ENCODE results near the gene CDKN3. TPM values are rescaled to one million over a fixed set of nuclear protein-coding genes. Genes with fewer than 3 reads are reported as not detected.
"Not testable (repeated sequence)": the region's sequence is repeated elsewhere in the genome, so short reads cannot be mapped to it uniquely, and the experiment has no call there.

Gene CDKN3
- total RNA-seq, 1 experiment from 2014 or later: 56.7 TPM

DNA sequence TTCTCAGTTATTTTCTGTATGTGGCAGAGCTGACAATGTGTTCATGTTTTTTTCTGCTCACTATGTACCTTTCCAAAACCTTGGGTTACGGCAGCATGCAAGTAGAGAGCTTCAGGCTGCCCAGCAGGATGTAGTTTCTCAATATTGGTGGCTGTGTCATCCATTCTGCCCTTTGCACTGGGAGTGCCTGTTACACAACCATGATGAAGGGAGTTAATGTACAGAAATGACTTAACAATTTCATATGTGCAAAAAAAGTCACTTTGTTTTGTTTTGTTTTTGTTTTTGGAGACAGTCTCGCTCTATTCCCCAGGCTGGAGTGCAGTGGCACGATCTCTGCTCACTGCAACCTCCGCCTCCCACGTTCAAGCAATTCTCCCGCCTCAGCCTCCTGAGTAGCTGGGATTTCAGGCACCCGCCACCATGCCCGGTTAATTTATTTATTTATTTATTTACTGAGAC, 50.5 kb downstream of the CDKN3 start:
- Histone ChIP-seq H3K4me3 (ENCODE audit: insufficient read depth, low read depth, low read length) (no peak overlapping the region), H3K27me3 (ENCODE audit: control insufficient read depth, insufficient read depth, low read length) (peaks cover 1% of the 10 kb centered on the region; the same call in 1 of the 2 replicates), H3K36me3 (replicated peaks; ENCODE audit: control insufficient read depth, insufficient read depth, low read length) (no peaks in the 10 kb centered on the region)
- no peak for DNase-seq

DNA sequence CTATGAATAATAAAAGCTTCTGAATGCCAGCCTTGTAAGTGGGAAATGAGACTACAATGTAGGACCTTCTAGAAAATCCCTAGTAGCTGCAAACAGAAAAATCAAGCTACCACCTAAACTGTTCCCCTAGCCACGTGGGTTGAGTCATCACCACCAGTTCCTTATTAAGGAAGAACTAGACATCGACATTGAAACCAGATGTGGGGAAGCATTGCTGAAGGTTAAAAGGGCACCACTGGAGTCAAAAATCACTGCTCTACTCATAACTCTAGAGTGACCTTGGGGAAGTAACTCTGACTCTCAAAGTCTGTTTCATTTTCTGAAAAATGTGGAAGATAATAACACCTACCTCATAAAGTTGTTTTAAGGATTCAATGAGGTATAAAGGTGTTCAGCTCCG, 53.7 kb downstream of the CDKN3 start:
- H3K27me3 ChIP-seq (ENCODE audit: control insufficient read depth, insufficient read depth, low read length): peaks cover 1% of the 10 kb centered on the region; the same call in 1 of the 2 replicates
- no peak overlapping the region for H3K4me3 ChIP-seq (ENCODE audit: insufficient read depth, low read depth, low read length)
- no peaks in the 10 kb centered on the region for H3K36me3 ChIP-seq (replicated peaks; ENCODE audit: control insufficient read depth, insufficient read depth, low read length)
- DNase-seq: no peak

DNA sequence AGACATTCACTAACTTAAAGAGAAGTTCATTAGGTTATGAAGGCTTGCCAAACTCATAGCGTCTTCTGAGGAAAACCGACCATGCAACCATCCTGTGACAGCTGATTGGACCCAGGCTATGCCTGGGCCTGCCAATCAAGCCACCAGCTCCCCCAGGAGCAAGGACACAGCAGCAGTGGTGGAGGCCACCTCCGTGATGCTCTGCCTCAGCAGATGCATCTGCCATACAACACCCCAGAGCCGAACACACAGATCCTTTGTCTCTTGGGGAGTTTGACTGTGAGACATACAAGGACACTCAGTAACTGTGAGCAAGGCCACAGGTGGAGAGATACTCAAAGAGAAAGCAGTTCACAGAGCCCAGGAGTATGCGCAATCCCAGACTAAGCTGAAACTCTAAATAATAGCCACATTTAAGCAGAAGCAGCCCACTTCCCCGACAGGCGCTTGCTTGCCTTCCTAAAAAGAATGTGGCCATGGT, 54.4 kb downstream of the CDKN3 start:
- no peak for DNase-seq
- Histone ChIP-seq H3K36me3 (replicated peaks; ENCODE audit: control insufficient read depth, insufficient read depth, low read length) (no peaks in the 10 kb centered on the region), H3K4me3 (ENCODE audit: insufficient read depth, low read depth, low read length) (no peak overlapping the region), H3K27me3 (ENCODE audit: control insufficient read depth, insufficient read depth, low read length) (peaks cover 1% of the 10 kb centered on the region; the same call in 1 of the 2 replicates)

- no peak for DNase-seq
- Histone ChIP-seq H3K4me3 (ENCODE audit: insufficient read depth, low read depth, low read length) (no peak overlapping the region), H3K27me3 (ENCODE audit: control insufficient read depth, insufficient read depth, low read length) (peaks cover 1% of the 10 kb centered on the region; the same call in 1 of the 2 replicates), H3K36me3 (replicated peaks; ENCODE audit: control insufficient read depth, insufficient read depth, low read length) (no peaks in the 10 kb centered on the region)
Measured at GRCh38 chr14:54451961-54452360, 55.2 kb downstream of the CDKN3 start.

GRCh38 chr14:54453252-54453651, 56.4 kb downstream of the CDKN3 start:
- H3K4me3 ChIP-seq (ENCODE audit: insufficient read depth, low read depth, low read length): no peak overlapping the region
- peaks cover 1% of the 10 kb centered on the region; the same call in 1 of the 2 replicates for H3K27me3 ChIP-seq (ENCODE audit: control insufficient read depth, insufficient read depth, low read length)
- no peak for DNase-seq
- no peaks in the 10 kb centered on the region for H3K36me3 ChIP-seq (replicated peaks; ENCODE audit: control insufficient read depth, insufficient read depth, low read length)

DNA sequence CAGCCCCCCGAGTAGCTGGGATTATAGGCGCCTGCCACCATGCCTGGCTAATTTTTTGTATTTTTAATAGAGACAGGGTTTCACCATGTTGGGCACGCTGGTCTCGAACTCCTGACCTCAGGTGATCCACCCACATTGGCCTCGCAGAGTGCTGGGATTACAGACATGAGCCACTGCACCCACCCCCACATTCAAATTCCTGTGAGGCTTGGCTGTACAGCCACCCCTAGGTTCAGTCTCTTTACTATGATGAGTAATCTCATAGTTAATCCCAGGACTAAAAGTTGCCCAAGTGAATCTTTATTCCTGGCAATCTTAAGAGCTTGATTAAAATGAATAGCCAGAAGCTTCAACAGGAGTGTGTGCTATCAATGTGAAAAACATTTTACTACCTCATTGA, 57.2 kb downstream of the CDKN3 start:
- H3K27me3 ChIP-seq (ENCODE audit: control insufficient read depth, insufficient read depth, low read length); H3K36me3 ChIP-seq (replicated peaks; ENCODE audit: control insufficient read depth, insufficient read depth, low read length); H3K4me3 ChIP-seq (ENCODE audit: insufficient read depth, low read depth, low read length); DNase-seq: not testable (repeated sequence)

DNA sequence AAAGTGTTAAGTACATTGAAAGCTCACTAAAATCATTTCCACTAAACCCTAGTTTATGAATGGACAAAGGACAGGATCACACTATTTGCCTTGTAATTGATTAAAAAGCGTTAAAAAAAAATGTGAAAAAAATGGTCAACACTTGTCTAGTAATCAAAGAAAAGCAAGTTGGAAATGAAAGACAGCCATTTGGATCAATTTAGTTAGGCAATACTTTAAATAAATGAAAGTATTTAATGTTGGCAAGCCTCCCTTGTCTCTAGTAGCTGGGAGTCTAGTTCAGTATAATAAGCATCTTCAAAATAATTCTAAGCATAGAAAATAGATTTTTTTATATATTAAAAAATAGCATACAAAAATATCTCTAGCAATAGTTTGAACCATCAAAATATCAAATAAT, 58.6 kb downstream of the CDKN3 start:
- H3K36me3 ChIP-seq (replicated peaks; ENCODE audit: control insufficient read depth, insufficient read depth, low read length): no peaks in the 10 kb centered on the region
- H3K27me3 ChIP-seq (ENCODE audit: control insufficient read depth, insufficient read depth, low read length): no peaks in the 10 kb centered on the region
- H3K4me3 ChIP-seq (ENCODE audit: insufficient read depth, low read depth, low read length): no peak overlapping the region
- DNase-seq: no peak

DNA sequence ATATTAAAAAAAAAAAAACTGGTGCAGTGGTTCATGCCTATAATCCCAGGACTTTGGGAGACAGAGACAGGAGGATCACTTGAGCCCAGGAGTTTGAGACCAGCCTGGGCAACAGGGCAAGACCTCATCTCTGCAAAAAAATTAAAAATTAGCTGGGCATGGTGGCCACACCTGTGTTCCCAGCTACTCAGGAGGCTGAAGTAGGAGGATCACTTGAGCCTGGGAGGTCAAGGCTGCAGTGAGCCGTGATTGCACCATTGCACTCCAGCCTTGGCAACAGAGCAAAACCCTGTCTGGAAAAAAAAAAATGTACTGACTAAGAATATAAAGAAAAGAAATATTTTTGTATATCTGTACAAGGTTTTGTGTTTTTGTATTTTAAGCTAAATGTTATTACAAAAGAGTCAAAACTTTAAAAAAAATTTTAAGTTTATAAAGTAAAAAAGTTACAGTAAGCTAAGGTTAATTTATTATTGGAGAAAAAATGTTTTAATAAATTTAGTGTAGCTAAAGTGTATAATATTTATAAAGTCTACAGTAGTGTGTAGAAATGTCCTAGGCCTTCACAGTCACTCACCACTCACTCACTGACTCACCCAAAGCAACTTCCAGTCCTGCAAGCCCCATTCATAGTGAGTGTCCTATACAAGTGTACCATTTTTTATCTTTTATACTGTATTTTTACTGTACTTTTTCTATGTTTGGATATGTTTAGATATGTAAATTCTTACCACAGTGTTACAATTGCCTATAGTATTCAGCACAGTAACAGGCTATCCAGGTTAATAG, 60.2 kb downstream of the CDKN3 start:
- H3K4me3 ChIP-seq (ENCODE audit: insufficient read depth, low read depth, low read length); DNase-seq; H3K36me3 ChIP-seq (replicated peaks; ENCODE audit: control insufficient read depth, insufficient read depth, low read length); H3K27me3 ChIP-seq (ENCODE audit: control insufficient read depth, insufficient read depth, low read length): not testable (repeated sequence)

DNA sequence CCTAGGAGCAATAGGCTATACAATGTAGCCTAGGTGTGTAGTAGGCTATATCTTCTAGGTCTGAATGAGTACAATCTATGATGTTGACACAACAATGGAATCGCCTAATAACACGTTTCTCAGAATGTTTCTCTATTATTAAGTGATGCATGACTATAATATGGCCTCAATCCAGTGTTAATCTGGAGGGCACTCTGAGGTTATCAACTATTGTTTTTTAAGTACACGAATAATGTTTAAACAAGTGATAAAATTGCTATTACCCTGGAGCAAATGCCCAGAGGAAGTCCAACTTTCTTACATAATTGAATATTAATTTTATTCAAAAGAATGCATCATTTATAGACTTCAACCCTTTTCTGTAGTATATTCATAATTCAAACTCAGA, 60.8 kb downstream of the CDKN3 start:
- DNase-seq: no peak
- no peaks in the 10 kb centered on the region for H3K27me3 ChIP-seq (ENCODE audit: control insufficient read depth, insufficient read depth, low read length)
- H3K36me3 ChIP-seq (replicated peaks; ENCODE audit: control insufficient read depth, insufficient read depth, low read length): no peaks in the 10 kb centered on the region
- no peak overlapping the region for H3K4me3 ChIP-seq (ENCODE audit: insufficient read depth, low read depth, low read length)

DNA sequence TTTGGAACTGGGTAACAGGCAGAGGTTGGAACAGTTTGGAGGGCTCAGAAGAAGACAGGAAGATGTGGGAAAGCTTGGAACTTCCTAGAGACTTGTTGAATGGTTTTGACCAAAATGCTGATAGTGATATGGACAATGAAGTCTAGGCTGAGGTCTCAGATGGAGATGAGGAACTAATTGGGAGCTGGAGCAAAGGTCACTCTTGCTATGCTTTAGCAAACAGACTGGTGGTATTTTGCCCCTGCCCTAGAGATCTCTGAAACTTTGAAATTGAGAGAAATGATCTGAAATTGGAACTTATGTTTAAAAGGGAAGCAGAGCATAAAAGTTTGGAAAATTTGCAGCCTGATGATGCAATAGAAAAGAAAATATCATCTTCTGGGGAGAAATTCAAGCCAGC, 61.7 kb downstream of the CDKN3 start:
- not testable (repeated sequence) for DNase-seq; H3K36me3 ChIP-seq (replicated peaks; ENCODE audit: control insufficient read depth, insufficient read depth, low read length); H3K27me3 ChIP-seq (ENCODE audit: control insufficient read depth, insufficient read depth, low read length); H3K4me3 ChIP-seq (ENCODE audit: insufficient read depth, low read depth, low read length)

DNA sequence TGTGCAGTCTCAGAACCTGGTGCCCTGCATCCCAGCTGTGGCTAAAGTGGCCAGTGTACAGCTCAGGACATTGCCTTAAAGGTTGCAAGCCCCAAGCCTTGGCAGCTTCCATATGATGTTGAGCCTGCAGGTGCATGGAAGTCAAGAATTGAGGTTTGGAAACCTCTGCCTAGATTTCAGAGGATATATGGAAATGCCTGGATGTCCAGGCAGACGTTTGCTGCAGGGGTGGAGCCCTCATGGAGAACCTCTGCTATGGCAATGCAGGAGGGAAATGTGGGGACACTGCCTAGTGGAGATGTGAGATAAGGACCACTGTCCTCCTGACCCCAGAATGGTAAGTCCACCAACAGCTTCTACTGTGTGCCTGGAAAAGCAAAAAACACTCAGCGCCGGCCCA, 62.3 kb downstream of the CDKN3 start:
- H3K4me3 ChIP-seq (ENCODE audit: insufficient read depth, low read depth, low read length): no peak overlapping the region
- no peak for DNase-seq
- H3K36me3 ChIP-seq (replicated peaks; ENCODE audit: control insufficient read depth, insufficient read depth, low read length): no peaks in the 10 kb centered on the region
- no peaks in the 10 kb centered on the region for H3K27me3 ChIP-seq (ENCODE audit: control insufficient read depth, insufficient read depth, low read length)

GRCh38 chr14:54462048-54462447, 65.2 kb downstream of the CDKN3 start:
- no peaks in the 10 kb centered on the region for H3K36me3 ChIP-seq (replicated peaks; ENCODE audit: control insufficient read depth, insufficient read depth, low read length)
- DNase-seq: no peak
- H3K4me3 ChIP-seq (ENCODE audit: insufficient read depth, low read depth, low read length): no peak overlapping the region
- H3K27me3 ChIP-seq (ENCODE audit: control insufficient read depth, insufficient read depth, low read length): no peaks in the 10 kb centered on the region

DNA sequence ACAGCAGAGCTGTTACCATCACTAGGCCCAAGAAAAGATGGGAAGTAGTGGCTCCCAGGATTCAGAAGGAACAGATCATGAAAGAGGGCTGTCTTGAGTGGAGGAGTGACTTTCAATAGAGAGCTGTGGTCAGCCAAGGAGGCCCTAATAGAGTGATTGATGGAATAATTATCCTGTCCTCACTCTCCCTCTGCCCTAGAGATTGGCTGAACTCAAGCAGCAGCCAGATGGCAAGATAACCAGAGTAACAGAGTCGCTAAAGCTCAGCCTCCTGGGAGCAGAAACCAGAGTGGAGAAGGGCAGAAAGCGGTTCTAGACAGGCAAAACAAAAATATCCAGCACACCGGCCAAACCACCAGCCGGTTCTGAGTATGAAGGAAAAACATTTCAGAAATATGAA, 68.8 kb downstream of the CDKN3 start:
- Histone ChIP-seq H3K27me3 (ENCODE audit: control insufficient read depth, insufficient read depth, low read length) (no peaks in the 10 kb centered on the region), H3K36me3 (replicated peaks; ENCODE audit: control insufficient read depth, insufficient read depth, low read length) (no peaks in the 10 kb centered on the region), H3K4me3 (ENCODE audit: insufficient read depth, low read depth, low read length) (no peak overlapping the region)
- DNase-seq: no peak

GRCh38 chr14:54467280-54467679, 70.5 kb downstream of the CDKN3 start:
- Histone ChIP-seq H3K36me3 (replicated peaks; ENCODE audit: control insufficient read depth, insufficient read depth, low read length) (no peaks in the 10 kb centered on the region; the same call in 1 of the 2 replicates), H3K27me3 (ENCODE audit: control insufficient read depth, insufficient read depth, low read length) (no peaks in the 10 kb centered on the region), H3K4me3 (ENCODE audit: insufficient read depth, low read depth, low read length) (no peak overlapping the region)
- no peak for DNase-seq
